IPS-NIHi11 (cell line): ENCODE data around the gene LRP8.

Experiments used
- DNase-seq: peaks from one replicate; pipeline ENCODE4 v3.0.0; 2012; ENCODE audit warnings: mixed read lengths, low spot score

Gene LRP8

DNA sequence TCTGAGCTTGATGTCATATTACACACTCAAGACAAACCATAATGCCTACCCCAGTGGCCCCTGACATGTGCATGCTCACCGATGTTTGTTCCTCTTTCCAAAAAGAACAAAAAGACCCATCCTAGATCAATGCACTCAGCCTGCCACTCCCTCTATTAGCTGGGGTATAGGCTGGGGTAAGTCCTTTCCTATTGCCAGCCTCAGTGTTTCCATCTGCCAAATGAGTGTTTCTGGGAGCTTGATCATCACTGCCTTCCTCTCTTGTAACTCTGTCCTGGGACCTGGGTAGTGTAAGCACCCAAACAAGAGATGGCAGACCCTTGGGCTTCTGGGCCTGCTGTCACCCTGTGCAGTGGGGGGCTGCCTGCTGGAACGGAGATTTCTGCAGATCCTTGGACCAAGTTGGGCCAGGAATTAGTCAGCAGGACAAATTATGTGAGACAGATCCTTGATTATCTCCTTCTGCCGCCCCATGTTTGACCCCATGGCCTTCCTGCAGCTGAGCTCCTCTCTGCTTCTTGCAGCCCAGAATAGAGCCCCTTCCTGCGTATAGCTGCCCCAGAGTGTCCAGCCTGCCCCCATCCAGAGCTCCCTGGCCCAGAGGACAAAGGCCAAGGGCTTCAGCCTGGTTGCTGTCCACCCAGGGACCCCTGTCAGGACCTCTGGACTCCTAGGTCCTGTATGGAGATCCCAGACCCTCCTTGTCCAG is 31.5 kb upstream of the LRP8 start:
- DNase-seq = no peak

DNA sequence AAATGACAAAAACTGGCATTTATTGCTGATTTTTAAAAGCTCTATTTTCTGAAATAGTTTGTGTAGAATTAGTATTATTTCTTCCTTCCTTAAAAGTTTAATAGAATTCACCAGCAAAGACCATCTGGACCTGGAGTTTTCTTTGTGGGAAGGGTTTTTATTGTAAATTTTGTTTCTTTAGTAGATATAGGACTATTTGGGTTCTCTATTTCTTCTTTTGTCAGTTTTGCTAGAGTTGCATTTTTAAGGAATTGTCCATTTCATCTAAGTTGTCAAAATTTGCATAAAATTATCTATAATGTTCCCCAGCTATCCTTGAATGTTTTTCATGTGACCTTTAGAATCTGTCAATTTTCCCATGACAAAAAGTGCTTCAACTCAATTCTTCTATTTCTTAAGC is 28.8 kb upstream of the LRP8 start:
- no peak for DNase-seq

DNA sequence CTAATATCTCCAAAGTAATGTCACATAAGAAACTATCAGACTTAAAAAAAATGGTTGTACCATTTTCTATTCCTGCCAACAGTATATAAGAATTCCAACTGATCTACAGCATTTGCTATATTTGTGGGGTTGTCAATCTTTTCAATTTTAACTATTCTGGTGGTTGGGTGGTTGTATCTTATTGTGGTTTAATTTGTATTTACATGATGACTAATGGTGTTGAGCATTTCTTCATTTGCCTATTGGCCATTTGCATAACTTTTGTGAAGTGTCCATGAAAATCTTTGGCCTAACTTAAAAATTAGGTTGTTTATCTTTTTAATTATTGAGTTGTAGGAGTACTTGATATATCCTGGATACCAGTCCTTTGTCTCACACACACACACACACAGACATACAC is 26.2 kb upstream of the LRP8 start:
- DNase-seq = no peak

DNA sequence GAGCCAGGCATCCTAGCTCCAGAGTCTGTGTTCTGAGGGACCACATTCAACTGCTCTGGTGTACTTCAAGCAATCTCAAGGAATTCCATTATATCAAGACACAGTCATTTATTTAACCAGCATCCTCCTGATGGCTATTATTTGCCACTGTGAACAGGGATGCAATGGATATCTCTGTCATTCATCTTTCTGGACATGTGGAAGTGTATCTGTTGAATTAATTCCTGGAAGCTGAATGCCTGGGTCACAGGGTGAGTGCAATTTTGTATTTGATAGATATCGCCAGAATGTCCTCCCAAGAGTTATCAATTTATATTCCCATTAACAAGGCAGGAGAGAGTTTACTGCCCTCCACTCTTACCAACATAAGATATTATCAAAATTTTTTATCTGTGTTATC is 24.7 kb upstream of the LRP8 start:
- DNase-seq = no peak

DNA sequence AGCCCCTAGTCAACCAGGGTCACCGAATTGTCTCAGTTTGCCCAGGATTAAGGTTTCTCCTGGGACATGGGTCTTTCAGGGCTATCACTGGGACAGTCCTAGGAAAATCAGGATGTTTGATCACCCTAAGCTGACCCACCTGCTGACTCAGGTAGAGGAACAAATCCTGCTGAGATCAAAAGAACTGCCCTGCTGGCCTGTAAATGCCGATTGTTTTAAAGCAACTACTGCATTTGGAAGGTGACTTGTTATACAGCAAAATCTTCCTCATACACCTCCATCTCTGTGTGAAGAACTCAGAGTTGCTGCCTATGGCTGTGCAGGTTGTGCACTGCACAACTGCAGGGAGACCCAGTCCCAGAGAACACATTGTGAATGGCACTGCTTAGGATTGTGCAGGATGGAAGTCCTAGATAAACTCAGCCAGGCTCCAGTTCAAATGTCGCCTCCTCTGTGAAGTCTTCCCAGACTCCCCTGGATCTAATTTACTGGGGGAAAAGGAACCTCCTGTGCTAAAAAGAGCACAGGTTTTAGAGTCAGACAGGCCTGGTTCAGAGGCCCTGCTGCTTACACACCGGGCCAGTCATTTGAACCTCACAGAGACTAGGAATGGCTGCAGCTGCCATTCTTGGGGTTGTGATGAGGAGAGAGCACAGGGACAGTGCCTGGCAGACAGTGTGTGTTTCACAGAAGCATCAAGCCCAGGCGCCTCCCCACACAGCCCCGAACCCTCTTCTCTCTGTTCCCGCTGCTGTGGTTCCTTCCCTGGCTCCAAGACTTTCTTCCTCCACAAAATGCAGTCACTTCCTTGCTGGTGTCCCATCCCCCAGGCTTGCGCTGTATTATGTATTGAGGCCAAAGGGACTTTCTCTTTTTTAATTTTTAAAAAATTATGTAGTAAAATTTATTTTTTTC is 23.2 kb upstream of the LRP8 start:
- DNase-seq = no peak

DNA sequence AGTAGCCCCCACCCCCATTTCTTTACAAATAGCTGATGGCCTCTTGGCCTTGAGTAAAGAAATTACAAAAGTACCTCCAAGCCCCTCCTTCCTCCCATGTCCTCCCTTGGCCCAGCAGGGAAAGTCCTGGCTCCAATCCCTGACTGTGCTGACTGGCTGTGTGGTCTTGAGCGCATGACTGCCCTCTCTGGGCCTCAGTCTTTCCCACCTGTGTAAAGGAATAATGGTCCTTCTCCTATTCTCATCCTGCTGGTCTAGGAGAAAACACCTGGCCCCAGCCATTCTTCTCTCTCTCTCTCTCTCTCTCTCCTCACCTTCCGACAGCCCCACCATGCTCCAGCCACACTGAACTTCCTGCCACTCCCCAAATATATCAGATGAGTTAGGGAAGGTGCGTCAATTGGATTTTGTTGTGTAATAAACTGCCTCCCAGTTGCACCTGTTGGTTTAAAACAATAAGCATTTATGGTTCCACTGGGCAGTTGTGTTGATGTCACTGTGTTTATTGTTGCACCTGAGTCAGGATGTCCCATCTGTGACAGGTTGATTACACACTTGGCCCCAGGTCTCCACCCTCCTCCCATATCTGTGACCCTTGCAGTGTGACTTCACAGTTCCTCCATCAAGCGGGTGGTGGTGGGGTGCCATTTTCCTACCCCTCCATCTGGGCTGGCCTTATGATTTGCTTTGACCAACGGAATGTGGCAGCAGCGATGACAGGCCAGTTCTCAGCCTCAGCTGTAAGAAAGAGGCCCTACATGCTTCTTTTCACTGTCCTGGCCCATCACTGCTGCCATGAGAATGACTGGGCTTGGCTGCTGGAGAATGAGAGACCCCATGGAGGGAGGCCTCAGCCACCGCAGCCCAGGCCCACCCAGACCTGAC is 22.3 kb upstream of the LRP8 start:
- DNase-seq = no peak

DNA sequence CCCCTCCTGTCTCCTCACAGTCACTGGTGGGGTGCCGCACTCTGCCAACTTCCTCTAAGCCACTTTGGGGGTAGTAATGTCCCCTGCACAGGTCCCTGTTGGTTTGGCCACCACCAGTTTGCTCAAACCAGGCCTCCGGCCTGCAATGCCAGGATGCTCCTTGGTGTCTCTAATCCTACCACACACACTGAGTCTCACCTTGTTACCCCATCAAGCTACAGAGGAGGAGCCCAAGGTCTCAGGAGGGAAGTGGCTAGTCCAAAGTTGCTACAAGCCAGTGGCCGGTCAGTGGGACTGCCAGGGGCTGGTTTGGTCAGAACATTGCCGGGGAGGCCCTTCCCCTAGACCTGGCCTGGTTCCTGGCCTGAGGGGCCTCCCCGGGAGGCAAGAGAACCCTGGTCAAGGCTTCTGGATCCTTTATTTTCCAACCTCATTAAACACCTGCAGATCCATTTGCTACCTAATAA is 21.5 kb upstream of the LRP8 start:
- no peak for DNase-seq

DNA sequence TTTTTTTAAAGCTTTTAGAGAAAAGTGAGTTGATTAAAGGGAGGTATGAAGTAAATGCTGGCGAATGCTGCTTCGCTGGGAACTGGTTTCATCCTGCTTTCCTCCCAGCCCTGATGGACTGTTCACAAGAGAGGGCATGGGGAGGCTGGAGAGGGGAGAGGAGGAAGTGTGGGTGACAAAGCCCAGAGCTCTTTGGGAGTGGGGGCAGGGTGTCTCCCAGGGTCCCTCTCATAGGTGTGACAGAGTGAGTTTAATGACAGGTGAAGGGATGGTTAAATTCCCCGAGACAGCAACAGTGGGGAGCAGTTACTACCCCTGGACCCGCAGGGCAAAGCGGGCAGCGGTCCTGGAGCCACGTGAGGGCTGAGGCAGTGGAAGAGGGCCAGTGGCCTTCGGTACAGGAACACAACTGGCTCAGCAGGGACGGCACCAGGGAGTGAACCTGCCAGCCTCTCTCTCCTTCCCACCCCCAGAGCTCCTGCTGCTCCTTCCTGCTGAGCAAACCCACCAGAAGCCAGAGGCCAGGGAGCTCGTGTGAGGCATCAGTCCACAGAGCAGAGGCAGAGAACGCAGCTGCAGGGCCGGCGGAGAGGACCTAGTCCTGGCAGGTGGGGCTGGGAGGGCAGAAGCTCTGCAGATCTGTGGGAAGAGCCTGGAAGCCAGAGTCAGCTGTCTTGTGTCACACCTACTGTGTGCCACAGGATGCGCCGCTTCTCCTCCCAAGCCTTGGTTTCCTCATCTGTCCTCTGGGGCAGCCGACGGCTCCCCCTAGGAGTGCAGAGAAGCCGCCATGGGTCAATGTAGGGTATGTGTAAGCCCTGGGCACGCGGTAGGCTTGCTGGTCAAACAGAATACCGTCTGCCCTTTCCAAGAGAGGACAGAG is 20.9 kb upstream of the LRP8 start:
- no peak for DNase-seq

DNA sequence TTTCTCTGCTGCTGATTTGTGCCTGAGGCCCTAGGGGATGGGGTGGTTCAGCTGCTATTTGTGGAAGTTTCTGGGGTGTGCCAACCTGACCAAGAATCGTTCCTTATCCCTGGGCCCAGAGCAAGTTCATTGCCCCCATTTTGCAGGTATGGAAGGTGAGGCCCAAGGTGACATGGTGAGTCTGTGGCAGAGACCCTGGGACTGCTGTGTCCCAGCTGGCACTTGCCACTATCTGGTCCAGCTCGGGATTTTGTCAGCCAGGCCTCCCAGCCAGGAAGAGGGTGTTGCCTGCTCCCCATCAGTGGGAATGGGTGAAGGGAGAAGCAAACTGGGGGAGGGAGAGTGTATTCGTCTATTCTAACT is 18.9 kb upstream of the LRP8 start:
- no peak for DNase-seq

DNA sequence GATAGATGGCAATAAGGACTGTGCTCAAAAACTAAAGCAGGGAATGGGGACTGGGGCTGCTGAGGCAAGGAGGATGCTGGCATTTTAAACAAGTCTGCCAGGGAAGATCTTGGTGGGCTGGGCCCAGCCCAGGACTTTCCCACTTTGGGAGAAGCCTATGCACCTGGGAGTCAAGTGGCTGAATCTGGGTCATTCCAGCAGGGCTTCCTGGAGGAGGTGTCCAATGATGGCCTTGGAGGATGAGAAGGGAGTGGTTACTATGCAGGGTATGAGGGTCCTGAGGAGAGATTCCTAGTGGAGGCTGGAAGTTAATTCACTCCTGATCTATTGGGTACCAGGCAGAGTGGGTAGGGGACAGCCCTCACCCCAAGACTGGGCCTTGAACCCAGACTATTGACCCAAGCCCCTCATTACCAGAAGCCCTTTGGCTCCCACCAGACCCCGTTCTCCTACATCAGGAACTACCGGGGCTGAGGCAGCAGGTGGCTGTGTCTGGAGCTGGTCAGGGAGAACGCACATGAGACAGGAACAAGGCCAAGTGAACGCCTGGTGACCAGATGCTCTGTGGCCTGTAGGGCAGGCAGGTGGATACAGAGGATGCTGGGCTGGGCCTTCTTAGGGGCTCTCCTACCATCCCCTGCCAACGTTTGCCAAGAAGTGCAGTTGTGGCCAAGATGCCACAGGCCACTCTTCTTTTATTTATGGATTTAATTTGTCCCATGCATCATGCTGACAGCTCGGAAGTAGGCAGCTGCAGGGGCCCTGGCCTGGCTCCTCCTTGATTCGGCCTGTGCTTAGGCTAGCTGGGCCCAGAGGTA is 18.3 kb upstream of the LRP8 start:
- no peak for DNase-seq

DNA sequence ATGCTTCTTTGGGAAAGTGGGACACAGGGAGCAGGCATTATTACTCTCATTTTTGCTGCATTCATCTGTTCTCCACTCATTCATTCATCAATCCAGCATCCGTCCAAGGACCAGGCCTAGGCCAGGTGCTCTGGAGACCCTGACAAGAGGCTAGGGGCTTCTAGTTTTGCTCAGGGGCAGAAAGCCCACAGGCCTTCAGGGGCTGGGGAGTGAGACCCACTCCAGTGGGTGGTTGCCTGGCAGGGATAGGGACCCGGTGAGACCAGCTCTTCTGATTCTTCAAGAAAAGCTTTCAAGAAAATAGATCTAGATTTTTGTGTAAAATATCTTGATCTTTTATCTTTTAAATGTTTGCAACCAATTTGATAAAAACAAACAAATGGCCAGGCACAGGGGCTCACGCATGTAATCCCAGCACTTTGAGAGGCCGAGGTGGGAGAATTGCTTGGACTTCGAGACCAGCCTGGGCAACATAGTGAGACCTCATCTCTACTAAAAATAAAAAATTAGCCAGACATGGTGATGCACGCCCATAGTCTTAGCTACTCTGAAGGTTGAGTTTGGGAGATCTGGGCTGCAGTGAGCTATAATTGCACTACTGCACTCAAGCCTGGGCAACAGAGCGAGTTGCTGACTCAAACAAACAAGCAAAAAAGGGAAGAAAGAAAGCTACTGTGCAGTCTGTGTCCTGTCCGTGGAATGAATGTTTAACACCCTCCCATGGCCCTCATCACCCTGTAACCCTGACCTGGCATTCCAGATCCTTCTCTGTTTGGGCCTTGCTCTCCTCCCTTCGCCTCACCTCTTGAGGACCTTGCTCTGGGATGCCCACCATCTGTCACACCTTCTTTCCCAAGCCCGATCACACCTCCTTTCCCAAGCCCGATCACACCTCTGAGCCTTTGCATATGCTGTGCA is 17.3 kb upstream of the LRP8 start:
- no peak for DNase-seq

DNA sequence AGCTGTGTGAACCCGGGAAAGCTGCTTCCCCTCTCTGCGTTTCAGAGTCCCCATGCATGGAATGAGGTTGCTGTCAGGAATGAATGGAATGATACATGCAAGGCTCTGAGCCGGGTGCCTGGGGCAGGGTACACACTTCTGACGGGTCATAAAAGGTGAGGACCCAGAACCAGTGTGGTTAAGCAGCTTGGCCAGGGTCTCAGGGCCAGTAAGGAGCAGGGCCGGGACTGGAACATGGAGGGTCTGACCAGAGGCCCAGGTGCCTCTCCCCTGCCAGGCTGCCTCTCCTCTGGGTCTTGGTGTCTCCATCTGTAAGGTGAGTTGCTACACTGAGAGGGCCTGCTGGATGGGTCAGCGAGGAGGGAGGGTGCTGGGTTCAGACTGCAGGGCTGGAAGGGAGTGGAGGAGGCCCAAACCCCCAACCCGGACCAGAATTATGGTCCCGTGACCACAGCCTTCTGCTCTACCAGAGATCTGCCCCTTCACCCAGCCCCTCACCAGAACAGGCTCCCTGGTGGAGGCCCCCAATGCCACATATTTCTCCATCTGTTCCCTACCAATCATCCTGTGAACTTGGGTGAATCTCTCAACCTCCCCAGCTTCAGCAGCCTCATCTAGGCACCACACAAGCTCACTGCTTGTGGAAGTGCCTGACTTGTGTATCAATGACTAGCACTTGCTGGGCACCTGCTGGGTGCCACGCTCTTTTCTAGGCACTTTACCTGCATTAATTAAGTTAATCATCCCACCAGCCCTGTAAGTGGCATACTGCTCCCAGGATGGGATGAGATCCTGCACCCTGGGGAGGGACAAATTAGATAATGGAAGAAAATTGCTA is 16.2 kb upstream of the LRP8 start:
- peak; percentile 17 for DNase-seq

DNA sequence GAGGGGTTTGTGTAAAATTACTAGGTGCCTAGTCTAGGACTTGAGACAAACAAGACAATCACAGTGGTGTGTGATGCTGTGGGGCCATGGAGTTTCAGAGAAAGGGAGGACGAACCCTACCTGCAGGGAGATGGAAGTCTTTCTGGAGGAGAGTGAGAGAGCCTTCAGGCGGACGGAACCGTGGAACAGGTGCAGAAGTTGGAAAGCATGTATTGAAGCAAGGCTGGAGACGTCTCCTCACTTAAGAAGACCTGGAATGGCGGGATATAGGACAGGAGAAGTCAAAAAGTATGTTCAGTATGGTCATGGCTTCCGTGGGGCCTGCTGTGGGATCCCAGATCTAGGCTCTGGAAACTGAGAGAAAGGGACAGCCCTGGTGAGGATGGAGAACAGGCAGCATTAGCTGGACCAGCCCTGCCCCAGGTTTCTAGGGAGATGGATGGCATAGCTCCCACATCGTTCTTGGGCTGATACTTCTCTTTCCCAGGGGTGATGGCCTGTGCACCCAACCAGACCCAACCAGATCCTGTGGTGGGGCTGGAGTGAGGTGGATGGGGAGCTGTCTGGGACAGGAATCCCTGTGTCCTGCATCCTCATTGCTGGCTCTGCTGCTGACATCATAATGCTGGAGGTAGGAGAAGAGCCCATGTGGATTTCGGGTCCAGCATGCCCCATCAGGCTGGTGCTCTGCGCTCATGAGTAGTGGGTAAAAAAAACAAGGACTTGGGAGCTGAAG is 15.0 kb upstream of the LRP8 start:
- no peak for DNase-seq

DNA sequence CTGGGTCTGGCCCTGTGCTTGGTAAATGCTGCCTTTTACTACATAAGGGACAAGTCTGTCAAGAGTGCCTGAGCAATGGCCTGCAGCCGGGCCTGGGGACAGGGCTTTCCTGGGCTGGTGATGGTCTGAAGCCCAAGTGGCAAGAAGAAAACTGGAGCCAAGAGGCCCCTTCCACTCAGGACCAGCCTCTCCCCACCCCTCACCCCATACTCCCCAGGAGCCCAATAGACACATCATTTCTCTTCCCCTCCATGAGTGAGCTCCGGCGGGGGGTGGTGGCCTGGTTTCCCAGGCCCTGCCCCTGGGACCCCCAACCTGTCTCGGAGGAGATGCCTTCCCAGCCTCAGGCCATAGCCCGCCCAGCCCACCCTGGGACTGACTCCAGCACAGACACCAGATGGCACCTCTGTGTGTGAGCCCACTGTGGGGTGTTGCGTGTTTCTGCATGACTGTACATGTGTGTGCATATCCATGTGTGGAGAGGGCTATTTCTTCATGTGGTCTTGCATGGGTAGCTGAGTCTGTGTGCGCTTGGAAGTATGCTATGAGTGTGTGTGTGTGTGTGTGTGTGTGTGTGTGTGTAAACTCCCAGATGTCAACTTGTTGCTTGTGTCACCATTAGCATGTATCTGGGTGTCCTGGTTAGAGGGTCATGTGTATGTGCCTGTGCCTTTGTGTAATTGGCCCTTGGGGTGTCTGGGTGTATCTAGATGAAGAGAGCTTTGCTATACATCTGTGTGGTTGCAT is 14.3 kb upstream of the LRP8 start:
- DNase-seq = no peak

DNA sequence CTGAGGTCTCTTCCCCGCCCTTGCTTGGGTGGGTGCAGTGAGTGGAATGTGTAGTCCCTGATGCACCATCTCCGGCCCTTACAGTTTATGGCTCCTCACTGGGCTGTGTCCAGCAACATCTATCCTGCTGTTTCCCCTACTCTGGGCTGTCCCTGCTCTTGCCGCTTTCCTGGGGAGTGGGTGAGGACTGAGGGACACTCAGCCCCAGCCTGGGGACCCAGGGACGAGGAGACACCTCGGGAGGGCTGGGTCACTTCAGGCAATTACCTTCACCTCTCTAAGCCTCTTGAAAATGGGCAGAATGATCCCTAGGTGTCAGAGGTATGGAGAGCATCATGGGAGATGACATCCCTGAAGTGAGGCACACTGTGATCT is 13.6 kb upstream of the LRP8 start:
- DNase-seq = no peak

DNA sequence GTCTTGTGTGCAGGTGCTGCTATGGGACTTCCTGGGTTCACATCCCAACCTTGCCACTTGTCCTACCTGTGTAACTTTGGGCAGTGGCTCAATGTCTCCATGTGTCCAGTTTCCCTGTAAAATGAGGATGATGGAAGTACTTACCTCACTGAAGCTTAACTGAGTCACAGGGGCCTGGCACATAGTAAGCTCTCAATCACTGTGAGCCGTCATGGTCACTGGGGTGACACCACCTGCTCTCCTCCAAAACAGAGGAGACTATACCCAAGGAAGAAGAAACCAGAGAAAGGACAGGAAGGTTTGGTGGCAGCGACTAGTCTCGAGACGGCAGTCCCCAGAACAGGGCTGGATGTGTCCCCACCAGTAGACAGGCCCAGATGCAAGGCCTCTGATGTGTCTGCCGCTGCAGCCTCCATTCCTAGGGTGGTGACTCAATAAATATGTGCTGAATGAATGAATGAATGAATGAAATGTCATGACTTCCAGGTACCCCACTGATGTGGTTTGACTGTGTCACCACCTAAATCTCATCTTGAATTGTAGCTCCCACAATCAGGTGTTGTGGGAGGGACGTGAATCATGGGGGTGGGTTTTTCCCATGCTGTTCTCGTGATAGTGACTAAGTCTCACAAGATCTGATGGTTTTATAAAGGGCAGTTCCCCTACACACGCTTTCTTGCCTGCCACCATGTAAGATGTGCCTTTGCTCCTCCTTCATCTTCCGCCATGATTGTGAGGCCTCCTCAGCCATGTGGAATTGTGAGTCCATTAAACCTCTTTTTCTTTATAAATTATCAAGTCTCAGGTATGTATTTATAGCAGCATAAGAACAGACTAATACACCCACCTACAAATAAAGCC is 13.0 kb upstream of the LRP8 start:
- DNase-seq = no peak
